ENCODE measurements around the gene FAM177B.

Gene FAM177B

GRCh38 chr1:222784916-222785315 lies 47.9 kb downstream of the FAM177B start:
- Mint-ChIP-seq H3K27ac (no peak overlapping the region), H3K9me3 (peaks cover 14% of the 10 kb centered on the region), H3K4me1 (ENCODE audit: low read depth) (peaks cover 18% of the 10 kb centered on the region), H3K4me3 (no peak overlapping the region), H3K27me3 (peaks cover 15% of the 10 kb centered on the region), H3K36me3 (ENCODE audit: low read depth) (no peaks in the 10 kb centered on the region)
- intact Hi-C loops (cut with micrococcal nuclease) = no loop called here

- H3K9me3 Mint-ChIP-seq = peaks cover 14% of the 10 kb centered on the region
- no peak overlapping the region for H3K4me3 Mint-ChIP-seq
- peaks cover 17% of the 10 kb centered on the region for H3K27me3 Mint-ChIP-seq
- peaks cover 21% of the 10 kb centered on the region for H3K4me1 Mint-ChIP-seq (ENCODE audit: low read depth)
- intact Hi-C loops (cut with micrococcal nuclease) = no loop called here
- no peak overlapping the region for H3K27ac Mint-ChIP-seq
- no peaks in the 10 kb centered on the region for H3K36me3 Mint-ChIP-seq (ENCODE audit: low read depth)
These were observed 48.5 kb downstream of the FAM177B start for GRCh38 chr1:222785529-222785928.

GRCh38 chr1:222786121-222786520 lies 49.1 kb downstream of the FAM177B start:
- intact Hi-C loops (cut with micrococcal nuclease) = no loop called here
- Mint-ChIP-seq H3K4me3 (no peak overlapping the region), H3K36me3 (ENCODE audit: low read depth) (no peaks in the 10 kb centered on the region), H3K27me3 (peaks cover 17% of the 10 kb centered on the region), H3K4me1 (ENCODE audit: low read depth) (peaks cover 23% of the 10 kb centered on the region), H3K9me3 (peaks cover 12% of the 10 kb centered on the region), H3K27ac (peak overlapping the region; percentile 12)

- intact Hi-C loops (cut with micrococcal nuclease) = no loop called here
- no peak overlapping the region for H3K4me3 Mint-ChIP-seq
- H3K4me1 Mint-ChIP-seq (ENCODE audit: low read depth) = peaks cover 23% of the 10 kb centered on the region
- no peaks in the 10 kb centered on the region for H3K36me3 Mint-ChIP-seq (ENCODE audit: low read depth)
- peaks cover 12% of the 10 kb centered on the region for H3K9me3 Mint-ChIP-seq
- H3K27me3 Mint-ChIP-seq = peaks cover 12% of the 10 kb centered on the region
- H3K27ac Mint-ChIP-seq = no peak overlapping the region
These were observed 50.7 kb downstream of the FAM177B start for GRCh38 chr1:222787729-222788128.

- intact Hi-C loops (cut with micrococcal nuclease) = no loop called here
- no peaks in the 10 kb centered on the region for H3K36me3 Mint-ChIP-seq (ENCODE audit: low read depth)
- H3K9me3 Mint-ChIP-seq = peaks cover 12% of the 10 kb centered on the region
- no peak overlapping the region for H3K27ac Mint-ChIP-seq
- H3K27me3 Mint-ChIP-seq = peaks cover 10% of the 10 kb centered on the region
- no peak overlapping the region for H3K4me3 Mint-ChIP-seq
- peaks cover 23% of the 10 kb centered on the region for H3K4me1 Mint-ChIP-seq (ENCODE audit: low read depth)
These were observed 51.6 kb downstream of the FAM177B start for GRCh38 chr1:222788402-222789156.

- intact Hi-C loops (cut with micrococcal nuclease) = loop anchor here (10.0 kb wide), 1 partner anchor 335 kb away; no protein-coding TSS in a partner anchor
These were observed 53.1 kb downstream of the FAM177B start for GRCh38 chr1:222790115-222790514.

GRCh38 chr1:222790520-222790919 lies 53.5 kb downstream of the FAM177B start:
- Mint-ChIP-seq H3K9me3 (peaks cover 12% of the 10 kb centered on the region), H3K4me1 (ENCODE audit: low read depth) (peaks cover 14% of the 10 kb centered on the region), H3K4me3 (no peak overlapping the region), H3K27me3 (peaks cover 7% of the 10 kb centered on the region), H3K27ac (no peak overlapping the region), H3K36me3 (ENCODE audit: low read depth) (no peaks in the 10 kb centered on the region)
- intact Hi-C loops (cut with micrococcal nuclease) = loop anchor here (10.0 kb wide), 1 partner anchor 334 kb away; no protein-coding TSS in a partner anchor

More at GRCh38 chr1:222790115-222790514, 53.1 kb downstream of the FAM177B start:
- Mint-ChIP-seq H3K4me3 (no peak overlapping the region), H3K27ac (no peak overlapping the region), H3K27me3 (peaks cover 8% of the 10 kb centered on the region), H3K9me3 (peaks cover 12% of the 10 kb centered on the region), H3K36me3 (ENCODE audit: low read depth) (no peaks in the 10 kb centered on the region), H3K4me1 (ENCODE audit: low read depth) (peaks cover 15% of the 10 kb centered on the region)

GRCh38 chr1:222791006-222791710 lies 54.2 kb downstream of the FAM177B start:
- Mint-ChIP-seq H3K4me1 (ENCODE audit: low read depth) (peaks cover 12% of the 10 kb centered on the region), H3K27me3 (peaks cover 7% of the 10 kb centered on the region), H3K27ac (no peak overlapping the region), H3K36me3 (ENCODE audit: low read depth) (no peaks in the 10 kb centered on the region), H3K9me3 (peaks cover 12% of the 10 kb centered on the region), H3K4me3 (no peak overlapping the region)
- intact Hi-C loops (cut with micrococcal nuclease) = loop anchor here (10.0 kb wide), 1 partner anchor 334 kb away; no protein-coding TSS in a partner anchor

GRCh38 chr1:222792744-222793143 lies 55.7 kb downstream of the FAM177B start:
- H3K4me1 Mint-ChIP-seq (ENCODE audit: low read depth) = peaks cover 5% of the 10 kb centered on the region
- intact Hi-C loops (cut with micrococcal nuclease) = loop anchor here (2.0 to 10.0 kb wide), 2 partner anchors 290 to 332 kb away; no protein-coding TSS in a partner anchor

GRCh38 chr1:222794656-222795474 lies 57.9 kb downstream of the FAM177B start:
- Mint-ChIP-seq H3K27ac (no peak overlapping the region), H3K4me3 (no peak overlapping the region), H3K36me3 (ENCODE audit: low read depth) (no peaks in the 10 kb centered on the region), H3K4me1 (ENCODE audit: low read depth) (peaks cover 5% of the 10 kb centered on the region), H3K27me3 (peaks cover 18% of the 10 kb centered on the region), H3K9me3 (peaks cover 8% of the 10 kb centered on the region)
- intact Hi-C loops (cut with micrococcal nuclease) = loop anchor here (10.0 kb wide), 1 partner anchor 330 kb away; no protein-coding TSS in a partner anchor

More at GRCh38 chr1:222792744-222793143, 55.7 kb downstream of the FAM177B start:
- Mint-ChIP-seq H3K36me3 (ENCODE audit: low read depth) (no peaks in the 10 kb centered on the region), H3K27ac (no peak overlapping the region), H3K27me3 (peaks cover 10% of the 10 kb centered on the region), H3K4me3 (no peak overlapping the region), H3K9me3 (peaks cover 12% of the 10 kb centered on the region)

- H3K36me3 Mint-ChIP-seq (ENCODE audit: low read depth) = no peaks in the 10 kb centered on the region
- no peak overlapping the region for H3K27ac Mint-ChIP-seq
- no peaks in the 10 kb centered on the region for H3K9me3 Mint-ChIP-seq
- intact Hi-C loops (cut with micrococcal nuclease) = loop anchor here (10.0 kb wide), 1 partner anchor 327 kb away; no protein-coding TSS in a partner anchor
- H3K4me1 Mint-ChIP-seq (ENCODE audit: low read depth) = no peaks in the 10 kb centered on the region
- H3K27me3 Mint-ChIP-seq = peaks cover 20% of the 10 kb centered on the region
- H3K4me3 Mint-ChIP-seq = no peak overlapping the region
These were observed 61.1 kb downstream of the FAM177B start for GRCh38 chr1:222798116-222798515.

- no peak overlapping the region for H3K4me3 Mint-ChIP-seq
- H3K36me3 Mint-ChIP-seq (ENCODE audit: low read depth) = no peaks in the 10 kb centered on the region
- peaks cover 23% of the 10 kb centered on the region for H3K27me3 Mint-ChIP-seq
- no peak overlapping the region for H3K27ac Mint-ChIP-seq
- intact Hi-C loops (cut with micrococcal nuclease) = loop anchor here (10.0 kb wide), 1 partner anchor 326 kb away; no protein-coding TSS in a partner anchor
- no peaks in the 10 kb centered on the region for H3K4me1 Mint-ChIP-seq (ENCODE audit: low read depth)
- no peaks in the 10 kb centered on the region for H3K9me3 Mint-ChIP-seq
These were observed 62.0 kb downstream of the FAM177B start for GRCh38 chr1:222798975-222799374.

Measured in dendritic cell treated with granulocyte-macrophage colony-stimulating factor and Interleukin-4, amounts not matched to agents 40 ng/mL and 50 ng/mL, for 4 days (primary cell).